ENCODE results near the gene ME3. TPM values are rescaled to one million over a fixed set of nuclear protein-coding genes. Genes with fewer than 3 reads are reported as not detected.

The ME3 gene
- total and polyA plus RNA-seq, 4 donors, result 7.4 to 38.7 (median 21.2) TPM

- H3K36me3 ChIP-seq (ENCODE audit: control insufficient read depth in 4 of 4, insufficient read depth in 4 of 4, low read length in 4 of 4), result peaks cover 0 to 2% (median 0%) of the 10 kb centered on the region in 4 donors
- no peaks in the 10 kb centered on the region for H3K27me3 ChIP-seq (ENCODE audit: control insufficient read depth in 3 of 3, insufficient read depth in 3 of 3, low read length in 2 of 3)
- no peak for DNase-seq
- no peak for ATAC-seq (ENCODE audit: insufficient read depth, low FRiP score)
- no peak overlapping the region for H3K27ac ChIP-seq (ENCODE audit: low read depth in 1 of 2, low read length in 1 of 2)
- WGBS, 2 donors, result 76 to 89% methylated on average over 3 of the region's 3 CpGs
- TF ChIP-seq, protein P1, sequence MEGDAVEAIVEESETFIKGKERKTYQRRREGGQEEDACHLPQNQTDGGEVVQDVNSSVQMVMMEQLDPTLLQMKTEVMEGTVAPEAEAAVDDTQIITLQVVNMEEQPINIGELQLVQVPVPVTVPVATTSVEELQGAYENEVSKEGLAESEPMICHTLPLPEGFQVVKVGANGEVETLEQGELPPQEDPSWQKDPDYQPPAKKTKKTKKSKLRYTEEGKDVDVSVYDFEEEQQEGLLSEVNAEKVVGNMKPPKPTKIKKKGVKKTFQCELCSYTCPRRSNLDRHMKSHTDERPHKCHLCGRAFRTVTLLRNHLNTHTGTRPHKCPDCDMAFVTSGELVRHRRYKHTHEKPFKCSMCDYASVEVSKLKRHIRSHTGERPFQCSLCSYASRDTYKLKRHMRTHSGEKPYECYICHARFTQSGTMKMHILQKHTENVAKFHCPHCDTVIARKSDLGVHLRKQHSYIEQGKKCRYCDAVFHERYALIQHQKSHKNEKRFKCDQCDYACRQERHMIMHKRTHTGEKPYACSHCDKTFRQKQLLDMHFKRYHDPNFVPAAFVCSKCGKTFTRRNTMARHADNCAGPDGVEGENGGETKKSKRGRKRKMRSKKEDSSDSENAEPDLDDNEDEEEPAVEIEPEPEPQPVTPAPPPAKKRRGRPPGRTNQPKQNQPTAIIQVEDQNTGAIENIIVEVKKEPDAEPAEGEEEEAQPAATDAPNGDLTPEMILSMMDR (IDR thresholded peaks at IDR 0.05; ENCODE audit: control extremely low read depth, extremely low read depth), result no peak
- no peaks in the 10 kb centered on the region for H3K9me3 ChIP-seq (ENCODE audit: control insufficient read depth in 4 of 4, insufficient read depth in 3 of 4, low read length in 3 of 4)
- peaks cover 0 to 31% (median 3%) of the 10 kb centered on the region in 5 donors for H3K4me1 ChIP-seq (ENCODE audit: control insufficient read depth in 5 of 5, insufficient read depth in 5 of 5, low read length in 5 of 5)
- H3K9ac ChIP-seq (ENCODE audit: insufficient read depth in 1 of 2, low read length in 2 of 2), result no peak overlapping the region
- H3K4me3 ChIP-seq, result no peak overlapping the region
These were observed 183.0 kb downstream of the ME3 start for GRCh38 chr11:86489442-86489841.

DNA sequence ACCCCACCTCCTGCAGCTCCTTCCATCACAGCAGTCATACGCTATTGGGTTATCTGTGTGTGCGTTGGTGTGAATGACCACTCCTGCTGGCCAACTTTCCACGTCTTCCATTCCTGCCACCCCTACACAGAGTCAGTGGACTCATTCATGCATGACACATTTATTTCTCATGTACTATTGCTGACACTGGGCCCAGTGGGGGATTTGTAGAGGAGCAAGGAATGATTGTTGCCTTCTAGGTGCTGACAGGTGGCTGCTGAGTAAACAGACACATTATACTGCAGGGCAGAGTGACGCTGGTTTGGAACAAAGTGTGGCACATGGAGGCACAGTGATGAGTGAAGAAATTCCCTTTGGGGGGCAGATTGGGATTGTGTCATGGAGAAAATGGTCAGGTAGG is 183.9 kb downstream of the ME3 start:
- ATAC-seq (ENCODE audit: insufficient read depth, low FRiP score), result no peak
- WGBS, 2 donors, result 93 to 97% methylated on average over 4 of the region's 4 CpGs

GRCh38 chr11:86487671-86488070 is 184.7 kb downstream of the ME3 start:
- 91 to 92% methylated on average over 7 of the region's 7 CpGs for WGBS, 2 donors
- Histone ChIP-seq H3K27ac (ENCODE audit: low read depth in 1 of 2, low read length in 1 of 2) (no peak overlapping the region), H3K4me3 (no peak overlapping the region), H3K9me3 (ENCODE audit: control insufficient read depth in 4 of 4, insufficient read depth in 3 of 4, low read length in 3 of 4) (no peaks in the 10 kb centered on the region), H3K36me3 (ENCODE audit: control insufficient read depth in 4 of 4, insufficient read depth in 4 of 4, low read length in 4 of 4) (peaks cover 0 to 2% (median 0%) of the 10 kb centered on the region in 4 donors), H3K27me3 (ENCODE audit: control insufficient read depth in 3 of 3, insufficient read depth in 3 of 3, low read length in 2 of 3) (no peaks in the 10 kb centered on the region), H3K4me1 (ENCODE audit: control insufficient read depth in 5 of 5, insufficient read depth in 5 of 5, low read length in 5 of 5) (peaks cover 0 to 31% (median 3%) of the 10 kb centered on the region in 5 donors), H3K9ac (ENCODE audit: insufficient read depth in 1 of 2, low read length in 2 of 2) (no peak overlapping the region)
- no peak for ATAC-seq (ENCODE audit: insufficient read depth, low FRiP score)
- DNase-seq, result no peak
- TF ChIP-seq, protein P1 (IDR thresholded peaks at IDR 0.05; ENCODE audit: control extremely low read depth, extremely low read depth), result no peak

More for the DNA sequence above, 183.9 kb downstream of the ME3 start:
- TF ChIP-seq, protein P1 (IDR thresholded peaks at IDR 0.05; ENCODE audit: control extremely low read depth, extremely low read depth), result no peak
- Histone ChIP-seq H3K36me3 (ENCODE audit: control insufficient read depth in 4 of 4, insufficient read depth in 4 of 4, low read length in 4 of 4) (peaks cover 0 to 2% (median 0%) of the 10 kb centered on the region in 4 donors), H3K27ac (ENCODE audit: low read depth in 1 of 2, low read length in 1 of 2) (no peak overlapping the region), H3K9me3 (ENCODE audit: control insufficient read depth in 4 of 4, insufficient read depth in 3 of 4, low read length in 3 of 4) (no peaks in the 10 kb centered on the region), H3K4me3 (no peak overlapping the region), H3K27me3 (ENCODE audit: control insufficient read depth in 3 of 3, insufficient read depth in 3 of 3, low read length in 2 of 3) (no peaks in the 10 kb centered on the region), H3K4me1 (ENCODE audit: control insufficient read depth in 5 of 5, insufficient read depth in 5 of 5, low read length in 5 of 5) (peaks cover 0 to 31% (median 3%) of the 10 kb centered on the region in 5 donors), H3K9ac (ENCODE audit: insufficient read depth in 1 of 2, low read length in 2 of 2) (no peak overlapping the region)
- DNase-seq, result no peak
